GM19035 (cell line): ENCODE data around the gene MS4A8.
A peak's percentile ranks its signal among the peaks of the same experiment; 100 is the strongest.
"Not testable (repeated sequence)": the region's sequence is repeated elsewhere in the genome, so short reads cannot be mapped to it uniquely, and the experiment has no call there.

ENCODE experiments used
- ATAC-seq: cut with Tn5 transposase; IDR thresholded peaks from one replicate; pipeline ENCODE4 v1.9.1; 2021; ENCODE audit not compliant: unreplicated experiment

The MS4A8 gene, protein sequence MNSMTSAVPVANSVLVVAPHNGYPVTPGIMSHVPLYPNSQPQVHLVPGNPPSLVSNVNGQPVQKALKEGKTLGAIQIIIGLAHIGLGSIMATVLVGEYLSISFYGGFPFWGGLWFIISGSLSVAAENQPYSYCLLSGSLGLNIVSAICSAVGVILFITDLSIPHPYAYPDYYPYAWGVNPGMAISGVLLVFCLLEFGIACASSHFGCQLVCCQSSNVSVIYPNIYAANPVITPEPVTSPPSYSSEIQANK

DNA sequence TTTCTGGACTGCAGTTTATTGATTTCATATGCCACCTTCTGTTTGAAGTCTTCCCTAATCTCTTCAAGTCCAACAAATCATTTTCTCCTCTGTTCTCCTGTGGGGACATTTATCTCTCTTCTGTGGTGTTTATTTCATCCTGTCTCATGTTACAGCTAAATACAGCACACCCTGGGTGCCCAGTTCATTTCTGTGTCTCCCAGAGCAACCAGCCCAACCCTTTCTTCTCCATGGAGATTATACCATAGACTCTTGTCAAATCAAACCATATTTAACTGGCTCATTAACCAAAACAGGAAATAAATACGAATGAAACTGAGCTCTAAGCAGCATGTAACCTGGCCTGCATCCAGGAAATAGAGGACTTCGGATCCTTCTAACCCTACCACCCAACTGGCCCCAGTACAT, at the start of gene MS4A8:
Gene MS4A8 (plus strand): TSS at position 329 of the 408 bp plus-strand sequence. CDS start 1,249 bp downstream, outside the sequence.
- ATAC-seq = no peak

DNA sequence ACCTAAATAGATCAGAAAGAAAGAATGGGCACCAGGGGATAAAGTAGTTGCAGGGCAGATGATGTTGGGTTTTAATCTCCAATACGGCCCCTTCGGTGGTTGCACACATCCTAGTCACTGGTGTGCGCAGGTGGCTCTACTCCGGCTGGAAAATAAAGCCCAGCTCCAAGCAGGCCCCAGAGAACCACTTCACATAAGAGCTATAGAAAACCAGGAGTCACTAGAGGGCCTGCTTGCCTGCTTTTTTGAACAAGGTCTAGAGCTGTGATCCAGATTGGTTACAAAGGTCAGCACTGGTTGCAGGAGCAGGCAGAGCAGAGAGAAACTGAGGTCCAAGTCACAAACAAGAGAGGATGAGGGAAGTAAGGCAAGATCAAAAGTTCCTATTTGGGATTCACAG, 41.5 kb upstream of the MS4A8 start:
- no peak for ATAC-seq

GRCh38 chr11:60658409-60658808, 41.0 kb upstream of the MS4A8 start:
- no peak for ATAC-seq

DNA sequence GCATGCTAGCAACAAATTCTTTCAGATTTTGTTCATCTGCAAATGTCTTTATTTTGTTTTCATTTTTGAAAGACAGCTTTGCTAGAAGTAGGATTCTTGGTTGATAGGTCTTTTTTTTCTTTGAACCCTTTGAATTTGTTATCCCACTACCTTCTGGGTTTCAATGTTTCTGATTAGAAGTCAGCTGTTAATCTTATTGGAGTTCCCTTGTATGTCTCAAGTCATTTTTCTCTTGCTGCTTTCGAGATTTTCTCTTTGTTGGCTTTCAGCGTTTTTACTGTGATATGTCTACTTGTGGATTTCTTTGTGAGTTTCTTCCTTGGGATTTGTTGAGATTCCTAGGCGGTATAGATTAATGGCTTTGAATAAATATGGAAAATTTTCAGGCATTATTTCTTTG, 27.2 kb upstream of the MS4A8 start:
- no peak for ATAC-seq

DNA sequence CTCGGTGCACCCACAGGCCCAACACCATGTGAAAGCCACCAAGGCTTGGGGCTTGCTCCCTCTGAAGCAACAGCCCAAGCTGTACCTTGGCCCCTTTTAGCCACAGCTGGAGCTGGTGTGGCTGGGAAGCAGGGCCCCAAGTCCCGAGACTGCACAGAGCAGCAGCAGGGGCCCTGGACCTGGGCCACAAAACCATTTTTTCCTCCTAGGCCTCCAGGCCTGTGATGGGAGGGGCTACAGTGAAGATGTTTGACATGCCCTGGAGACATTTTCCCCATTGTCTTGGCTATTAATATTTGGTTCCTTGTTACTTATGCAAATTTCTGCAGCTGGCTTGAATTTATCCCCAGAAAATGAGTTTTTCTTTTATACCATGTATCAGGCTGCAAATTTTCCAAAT, 21.2 kb upstream of the MS4A8 start:
- ATAC-seq = not testable (repeated sequence)

DNA sequence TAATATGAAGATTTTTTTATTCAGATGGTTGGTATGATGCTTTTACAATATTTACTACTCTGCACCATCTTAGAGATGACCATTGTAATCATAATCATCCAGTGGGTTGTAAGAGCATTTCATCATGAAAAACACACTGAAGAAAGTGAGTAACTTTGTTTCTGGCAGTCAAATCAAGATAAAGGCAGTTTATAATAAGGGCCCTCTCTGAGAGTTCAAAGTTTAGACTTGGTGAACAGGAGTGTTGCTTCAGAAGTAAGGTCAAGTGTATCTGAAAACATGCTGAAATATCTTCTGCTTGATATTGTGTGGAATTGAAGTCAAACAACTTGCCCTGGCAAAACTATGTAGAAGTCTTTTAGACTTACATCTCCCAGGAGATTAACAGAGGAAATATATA, 19.5 kb upstream of the MS4A8 start:
- no peak for ATAC-seq

DNA sequence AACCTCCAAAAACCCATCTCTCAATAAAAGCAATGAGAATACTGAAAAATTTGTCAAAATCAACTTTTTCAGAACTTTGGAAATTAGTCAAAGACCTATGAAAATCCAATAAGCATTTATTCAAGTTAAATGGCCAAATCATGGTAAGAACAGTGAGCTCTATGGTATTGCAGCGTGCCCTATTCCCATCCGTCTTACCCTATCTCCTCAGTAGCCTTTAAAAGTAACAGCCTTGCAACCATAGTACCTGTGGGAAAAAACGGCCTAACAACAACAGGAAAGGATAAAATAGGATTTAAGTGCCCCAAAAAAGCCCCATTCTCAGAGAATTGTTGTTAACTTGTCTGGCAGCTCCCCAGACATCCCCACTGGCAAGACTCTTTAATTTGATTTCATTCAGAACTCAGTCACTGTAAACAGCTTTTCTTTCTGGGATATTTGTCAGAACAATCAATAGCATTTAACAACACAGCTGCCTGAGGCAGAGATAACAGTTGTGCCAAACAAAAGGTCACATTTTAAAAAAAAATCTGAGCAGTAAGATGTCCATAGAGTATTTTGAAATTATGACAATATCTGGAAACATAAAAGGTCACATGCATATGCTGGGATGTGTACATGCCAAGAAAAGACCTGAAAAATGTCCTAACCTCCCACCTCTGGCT, 18.8 kb upstream of the MS4A8 start:
- no peak for ATAC-seq

- ATAC-seq = peak; percentile 45
These were observed 14.9 kb upstream of the MS4A8 start for GRCh38 chr11:60684541-60684848.

DNA sequence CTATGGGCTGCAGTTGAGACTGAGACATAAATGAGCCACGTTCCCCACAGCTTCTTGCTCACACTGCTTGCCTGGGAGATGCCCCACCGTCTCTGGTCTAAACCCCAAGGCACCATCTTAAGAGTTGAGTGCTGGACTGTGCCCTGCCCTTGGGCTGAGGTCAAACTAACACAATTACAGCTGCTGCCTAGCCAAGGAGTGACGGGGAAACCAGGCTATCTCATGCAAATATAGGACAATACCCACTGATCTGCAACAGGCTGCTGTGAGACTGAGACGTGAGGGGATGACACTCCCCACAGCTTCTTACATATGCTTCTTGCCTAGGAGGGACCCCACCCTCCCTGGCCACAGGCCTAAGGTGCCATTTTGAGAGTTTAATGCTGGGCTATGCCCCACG, 7.8 kb upstream of the MS4A8 start:
- no peak for ATAC-seq

GRCh38 chr11:60699936-60700335, 524 bp downstream of the MS4A8 start:
- ATAC-seq = no peak

DNA sequence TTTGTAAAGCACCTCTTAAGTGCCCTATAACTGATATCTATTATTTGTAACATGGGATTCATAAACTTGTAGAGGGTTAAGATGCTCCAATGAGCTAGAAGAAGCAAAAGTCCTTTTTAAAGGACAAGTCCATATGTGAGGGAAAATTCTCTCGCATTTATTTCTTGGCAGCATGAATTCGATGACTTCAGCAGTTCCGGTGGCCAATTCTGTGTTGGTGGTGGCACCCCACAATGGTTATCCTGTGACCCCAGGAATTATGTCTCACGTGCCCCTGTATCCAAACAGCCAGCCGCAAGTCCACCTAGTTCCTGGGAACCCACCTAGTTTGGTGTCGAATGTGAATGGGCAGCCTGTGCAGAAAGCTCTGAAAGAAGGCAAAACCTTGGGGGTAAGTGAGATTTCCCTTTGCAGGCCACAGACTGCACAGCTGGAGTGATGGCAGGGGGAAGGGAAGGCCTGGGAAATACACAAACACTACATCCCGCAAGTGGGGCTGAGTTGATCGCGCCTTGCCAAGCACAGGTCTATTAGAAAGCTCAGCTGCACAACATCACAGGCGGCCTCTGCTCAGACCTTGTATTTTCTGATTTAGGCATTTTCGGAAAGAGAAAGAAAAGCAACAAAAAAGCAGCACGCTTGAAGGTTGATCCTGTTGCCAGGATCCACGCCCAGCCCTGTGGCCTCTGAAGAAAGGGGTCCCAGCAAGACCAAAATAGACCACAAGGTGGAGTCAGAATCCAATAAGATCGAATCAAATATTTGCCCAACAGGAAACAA, 1.5 kb downstream of the MS4A8 start:
- ATAC-seq = no peak

GRCh38 chr11:60701469-60701818, 2.0 kb downstream of the MS4A8 start:
- no peak for ATAC-seq

DNA sequence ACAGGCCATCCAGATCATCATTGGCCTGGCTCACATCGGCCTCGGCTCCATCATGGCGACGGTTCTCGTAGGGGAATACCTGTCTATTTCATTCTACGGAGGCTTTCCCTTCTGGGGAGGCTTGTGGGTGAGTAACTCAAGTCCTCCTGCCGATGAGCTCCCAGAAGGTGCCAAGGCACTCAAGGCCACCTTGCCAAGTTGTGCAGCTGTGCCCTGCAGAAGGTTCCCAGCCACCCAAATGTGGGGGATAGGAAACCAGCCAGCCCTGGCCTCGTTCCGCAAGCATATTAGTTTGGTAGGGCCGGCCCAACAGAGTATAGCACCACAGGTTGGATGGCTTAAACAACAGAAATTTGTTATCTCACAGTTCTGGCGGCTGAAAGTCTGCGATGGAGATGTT, 4.0 kb downstream of the MS4A8 start:
- no peak for ATAC-seq

- no peak for ATAC-seq
These were observed 6.5 kb downstream of the MS4A8 start for GRCh38 chr11:60705895-60706294.

- no peak for ATAC-seq
These were observed 7.5 kb downstream of the MS4A8 start for GRCh38 chr11:60706931-60707330.

- ATAC-seq = no peak
These were observed 11.1 kb downstream of the MS4A8 start for GRCh38 chr11:60710482-60710881.

- no peak for ATAC-seq
These were observed 11.9 kb downstream of the MS4A8 start for GRCh38 chr11:60711276-60711675.

DNA sequence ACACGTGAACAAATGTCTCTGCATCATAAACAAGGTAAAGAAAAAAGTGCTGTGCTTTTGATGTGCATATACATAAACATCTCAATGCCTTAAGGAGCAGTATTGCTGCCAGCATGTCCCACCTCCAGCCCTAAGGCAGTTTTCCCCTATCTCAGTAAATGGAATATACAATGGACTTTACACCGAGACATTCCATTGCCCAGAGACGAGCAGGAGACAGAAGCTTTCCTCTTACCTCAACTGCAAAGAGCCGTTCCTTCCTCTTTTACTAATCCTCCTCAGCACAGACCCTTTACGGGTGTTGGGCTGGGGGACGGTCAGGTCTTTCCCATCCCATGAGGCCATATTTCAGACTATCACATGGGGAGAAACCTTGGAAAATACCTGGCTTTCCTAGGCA, 14.0 kb downstream of the MS4A8 start:
- not testable (repeated sequence) for ATAC-seq

DNA sequence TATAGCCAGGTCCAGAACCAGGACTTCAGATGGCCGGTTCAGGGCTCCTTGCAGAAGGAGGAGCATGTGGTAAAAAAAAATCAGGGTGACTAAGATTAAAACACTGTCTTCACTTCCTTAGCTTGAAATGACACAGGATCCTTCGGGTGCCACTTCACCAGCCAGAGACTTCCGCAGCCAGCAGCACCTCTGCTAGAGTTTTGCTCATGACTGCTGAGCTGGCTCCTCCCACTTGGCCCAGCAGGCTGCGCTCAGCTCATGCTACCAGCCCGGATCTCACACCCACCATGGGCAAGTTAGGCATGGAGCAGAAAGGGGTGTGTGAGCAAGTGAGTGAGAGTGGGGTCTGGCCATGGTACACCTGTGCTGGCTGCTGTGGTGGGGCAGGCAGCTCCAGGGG, 18.5 kb downstream of the MS4A8 start:
- no peak for ATAC-seq

DNA sequence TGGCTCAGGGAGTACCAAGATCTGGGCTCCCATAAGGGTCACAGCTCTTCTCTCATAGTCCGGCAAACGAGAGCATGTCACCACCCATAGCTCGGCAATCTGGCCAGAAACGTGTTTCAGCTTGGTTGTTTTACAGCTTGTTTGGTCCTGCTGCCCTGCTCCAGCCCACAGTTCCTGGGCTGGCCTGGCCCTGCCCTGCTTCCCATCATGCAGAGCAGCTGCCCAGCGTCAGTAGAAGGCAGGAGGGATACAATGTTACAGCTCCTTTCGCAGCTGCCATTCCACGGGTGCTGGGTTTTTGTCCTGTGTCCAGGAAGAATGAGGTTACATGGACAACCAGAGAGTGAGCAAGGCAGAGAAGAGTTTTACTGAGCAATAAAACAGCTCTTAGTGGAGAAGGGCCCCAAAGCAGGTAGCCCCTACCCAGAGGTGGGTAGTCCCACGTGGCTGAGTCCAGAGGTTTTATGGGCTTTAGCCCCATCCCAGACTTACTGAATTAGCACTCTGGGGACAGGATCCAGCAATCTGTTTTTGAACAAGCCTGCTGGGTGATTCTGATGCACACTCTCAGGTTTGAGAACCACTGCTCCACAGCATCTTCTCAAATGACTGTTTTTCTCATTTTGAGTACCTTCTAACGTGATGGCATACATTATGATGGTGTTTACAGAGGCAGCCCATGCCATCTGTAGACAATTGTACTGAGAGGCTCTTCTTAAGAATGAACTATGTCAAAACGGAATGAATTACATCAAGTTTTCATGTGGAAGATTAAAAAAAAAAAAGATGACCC, 19.3 kb downstream of the MS4A8 start:
- no peak for ATAC-seq

DNA sequence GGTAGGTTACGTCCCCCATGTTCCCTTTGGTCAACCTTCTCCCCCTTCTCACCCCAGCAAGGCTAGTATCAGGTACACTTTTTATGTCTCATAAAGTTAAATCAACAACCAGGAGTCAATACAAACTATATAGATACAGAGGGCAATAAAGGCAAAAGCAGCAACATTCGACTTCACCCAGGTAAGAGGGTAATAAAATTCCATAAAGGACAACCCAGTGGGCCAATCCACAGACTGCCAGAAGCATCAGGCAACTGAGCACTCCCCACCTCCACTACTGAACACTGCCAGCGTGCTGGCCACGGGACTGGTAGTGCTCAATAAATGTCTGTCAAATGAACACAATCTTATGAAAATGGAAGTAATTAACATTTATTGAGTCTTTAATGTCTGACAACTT, 20.0 kb downstream of the MS4A8 start:
- no peak for ATAC-seq

GRCh38 chr11:60720460-60720859, 21.0 kb downstream of the MS4A8 start:
- no peak for ATAC-seq
